NCI-H1436 treated with DMSO at 0.1 percent for 48 hours (cell line): Measurements from ENCODE around the gene OGFR.

ENCODE experiments used
- DNase-seq: peaks from one replicate; lab custom pipeline; 2025; lab: John Stamatoyannopoulos, UW

The OGFR gene

DNA sequence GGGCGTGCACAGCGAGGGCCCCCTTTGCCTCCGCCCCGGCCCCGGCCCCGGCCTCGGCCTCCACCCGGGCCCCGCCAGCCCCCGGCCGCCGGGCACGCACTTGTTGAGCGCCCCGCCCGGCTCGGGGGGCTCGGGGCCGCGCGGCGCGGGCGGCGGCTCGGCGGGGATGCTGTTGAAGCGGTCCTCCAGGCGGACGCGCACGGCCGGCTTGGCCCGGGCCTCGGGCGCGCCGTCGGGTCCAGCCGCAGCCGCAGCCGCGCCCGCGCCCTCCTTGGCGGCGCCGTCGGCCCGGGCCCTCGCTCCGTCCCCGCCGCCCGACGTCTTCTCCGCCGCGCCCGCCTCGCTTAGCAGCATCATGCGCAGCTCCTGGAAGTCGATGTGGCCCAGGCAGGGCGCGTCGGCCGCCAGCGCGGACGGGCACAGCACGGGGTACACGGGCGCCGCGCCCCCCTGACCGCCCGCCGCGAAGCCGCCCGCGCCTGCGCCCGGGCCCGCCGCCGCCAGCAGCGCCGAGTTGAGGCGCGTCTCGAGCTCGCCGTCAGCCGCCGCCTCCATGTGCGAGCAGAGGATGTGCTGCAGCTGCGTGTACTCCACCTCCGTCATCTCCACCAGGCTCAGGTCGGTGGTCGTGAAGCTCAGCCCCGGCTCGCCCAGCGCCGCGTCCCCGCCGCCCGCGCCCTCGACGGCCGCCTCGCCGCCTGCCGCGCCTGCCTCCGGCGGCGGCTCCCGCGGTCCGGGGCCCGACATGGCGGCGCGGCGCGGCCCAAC lies 56.5 kb downstream of the OGFR start:
- no peak for DNase-seq

DNA sequence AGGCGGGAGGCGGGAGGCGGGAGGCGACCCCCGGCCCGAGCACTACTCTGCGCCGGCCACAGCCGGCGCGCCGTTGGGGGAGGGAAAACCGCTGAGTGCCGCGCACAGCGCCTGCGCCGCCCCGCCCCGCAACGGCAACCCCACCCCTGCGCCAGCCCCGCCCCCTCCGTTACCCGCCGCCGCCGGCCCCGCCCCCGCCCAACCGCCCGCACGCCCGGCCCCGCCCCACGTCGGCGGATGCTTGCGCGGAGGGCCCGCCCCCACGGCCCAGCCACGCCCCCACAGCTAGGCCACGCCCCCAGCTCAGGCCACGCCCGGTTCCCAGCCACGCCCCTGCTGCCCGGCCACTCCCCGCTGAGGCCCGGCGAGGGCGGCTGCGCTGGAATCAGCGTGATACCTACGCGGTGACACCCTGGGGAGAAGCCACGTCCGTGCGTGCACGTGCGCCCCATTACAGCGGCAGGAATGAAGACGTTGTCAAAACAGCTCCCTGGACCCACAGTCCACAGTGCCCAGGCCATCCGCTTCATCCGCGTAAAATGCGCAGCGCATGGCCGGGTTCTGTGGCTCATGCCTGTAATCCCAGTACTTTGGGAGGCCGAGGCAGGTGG lies 57.2 kb downstream of the OGFR start, which contains the start of gene TCFL5:
Gene TCFL5, minus strand, starts transcription at position 97 of the 611 bp plus-strand sequence. CDS start 152 bp downstream, outside the sequence.
- no peak for DNase-seq
